ENCODE results near the gene CXCL17. TPM values are rescaled to one million over a fixed set of nuclear protein-coding genes. Genes with fewer than 3 reads are reported as not detected.
"Not testable (repeated sequence)": the region's sequence is repeated elsewhere in the genome, so short reads cannot be mapped to it uniquely, and the experiment has no call there.

The CXCL17 gene
- total RNA-seq, 1 donor from 2014 or later = not detected

GRCh38 chr19:42487798-42488178, 45.0 kb upstream of the CXCL17 start:
- Mint-ChIP-seq H3K4me3 (ENCODE audit: unreplicated experiment) (no peak overlapping the region), H3K9me3 (ENCODE audit: unreplicated experiment) (no peaks in the 10 kb centered on the region), H3K36me3 (ENCODE audit: low read depth, unreplicated experiment) (no peaks in the 10 kb centered on the region), H3K27ac (ENCODE audit: unreplicated experiment) (no peak overlapping the region), H3K4me1 (ENCODE audit: low read depth, unreplicated experiment) (no peaks in the 10 kb centered on the region), H3K27me3 (ENCODE audit: low read depth, unreplicated experiment) (peaks cover 3% of the 10 kb centered on the region)
- Histone ChIP-seq H3K9ac (ENCODE audit: low read length) (no peak overlapping the region), H3K27me3 (ENCODE audit: insufficient read depth, low read length) (no peaks in the 10 kb centered on the region), H3K4me1 (ENCODE audit: insufficient read depth, low read length) (no peaks in the 10 kb centered on the region), H3K27ac (ENCODE audit: low read depth, low read length) (no peak overlapping the region), H3K36me3 (ENCODE audit: insufficient read depth, low read length) (no peaks in the 10 kb centered on the region), H3K4me3 (ENCODE audit: insufficient read depth, low read depth, low read length) (no peak overlapping the region), H2AFZ (ENCODE audit: low read depth, low read length) (no peak overlapping the region), H3K4me2 (ENCODE audit: low read length) (no peak overlapping the region), H3K9me3 (ENCODE audit: insufficient read depth, low read depth, low read length) (no peaks in the 10 kb centered on the region), H4K20me1 (ENCODE audit: insufficient read depth, low read length) (no peaks in the 10 kb centered on the region), H3K79me2 (ENCODE audit: insufficient read depth, low read length) (no peaks in the 10 kb centered on the region)
- DNase-seq (ENCODE audit: low read depth) = no peak
- no peak for TF ChIP-seq EZH2 (IDR thresholded peaks at IDR 0.05; ENCODE audit: insufficient read depth, low read length)
- no peak for TF ChIP-seq CTCF (IDR thresholded peaks at IDR 0.05; ENCODE audit: insufficient read depth, low read depth, low read length)
- peak; percentile 5 for FAIRE-seq

- Histone ChIP-seq H3K4me2 (ENCODE audit: low read length) (no peak overlapping the region), H3K27me3 (ENCODE audit: insufficient read depth, low read length) (no peaks in the 10 kb centered on the region), H4K20me1 (ENCODE audit: insufficient read depth, low read length) (no peaks in the 10 kb centered on the region), H3K36me3 (ENCODE audit: insufficient read depth, low read length) (no peaks in the 10 kb centered on the region), H3K4me3 (ENCODE audit: insufficient read depth, low read depth, low read length) (no peak overlapping the region), H2AFZ (ENCODE audit: low read depth, low read length) (no peak overlapping the region), H3K9ac (ENCODE audit: low read length) (no peak overlapping the region), H3K4me1 (ENCODE audit: insufficient read depth, low read length) (no peaks in the 10 kb centered on the region), H3K9me3 (ENCODE audit: insufficient read depth, low read depth, low read length) (no peaks in the 10 kb centered on the region), H3K27ac (ENCODE audit: low read depth, low read length) (no peak overlapping the region), H3K79me2 (ENCODE audit: insufficient read depth, low read length) (no peaks in the 10 kb centered on the region)
- TF ChIP-seq EZH2 (IDR thresholded peaks at IDR 0.05; ENCODE audit: insufficient read depth, low read length) = no peak
- no peak for TF ChIP-seq CTCF (IDR thresholded peaks at IDR 0.05; ENCODE audit: insufficient read depth, low read depth, low read length)
- Mint-ChIP-seq H3K27me3 (ENCODE audit: low read depth, unreplicated experiment) (peaks cover 3% of the 10 kb centered on the region), H3K4me3 (ENCODE audit: unreplicated experiment) (no peak overlapping the region), H3K36me3 (ENCODE audit: low read depth, unreplicated experiment) (no peaks in the 10 kb centered on the region), H3K4me1 (ENCODE audit: low read depth, unreplicated experiment) (no peaks in the 10 kb centered on the region), H3K9me3 (ENCODE audit: unreplicated experiment) (no peaks in the 10 kb centered on the region), H3K27ac (ENCODE audit: unreplicated experiment) (no peak overlapping the region)
- FAIRE-seq (no peak), DNase-seq (ENCODE audit: low read depth) (no peak)
Measured at GRCh38 chr19:42487032-42487797, 44.5 kb upstream of the CXCL17 start.

GRCh38 chr19:42485036-42485435, 42.3 kb upstream of the CXCL17 start:
- not testable (repeated sequence) for H2AFZ ChIP-seq (ENCODE audit: low read depth, low read length); H3K27me3 ChIP-seq (ENCODE audit: insufficient read depth, low read length); H3K4me1 Mint-ChIP-seq (ENCODE audit: low read depth, unreplicated experiment); H3K4me3 Mint-ChIP-seq (ENCODE audit: unreplicated experiment); H3K4me1 ChIP-seq (ENCODE audit: insufficient read depth, low read length); H3K36me3 Mint-ChIP-seq (ENCODE audit: low read depth, unreplicated experiment); H3K79me2 ChIP-seq (ENCODE audit: insufficient read depth, low read length); DNase-seq (ENCODE audit: low read depth); H3K27ac ChIP-seq (ENCODE audit: low read depth, low read length); H3K27me3 Mint-ChIP-seq (ENCODE audit: low read depth, unreplicated experiment); H3K4me3 ChIP-seq (ENCODE audit: insufficient read depth, low read depth, low read length); H4K20me1 ChIP-seq (ENCODE audit: insufficient read depth, low read length); H3K9me3 ChIP-seq (ENCODE audit: insufficient read depth, low read depth, low read length); H3K4me2 ChIP-seq (ENCODE audit: low read length); H3K27ac Mint-ChIP-seq (ENCODE audit: unreplicated experiment); H3K9me3 Mint-ChIP-seq (ENCODE audit: unreplicated experiment); FAIRE-seq; H3K36me3 ChIP-seq (ENCODE audit: insufficient read depth, low read length); H3K9ac ChIP-seq (ENCODE audit: low read length)
